Measurements from ENCODE around the gene NLRP1. TPM values are rescaled to one million over a fixed set of nuclear protein-coding genes. Genes with fewer than 3 reads are reported as not detected.

Gene NLRP1
- total RNA-seq, 1 donor from 2014 or later, result 2.2 TPM

GRCh38 chr17:5557485-5557884 is 26.8 kb downstream of the NLRP1 start:
- peak; percentile 11 to 36 for DNase-seq (ENCODE audit: low read depth in 2 of 2)

- DNase-seq (ENCODE audit: low read depth in 2 of 2), result peak in 1 of 2 donors; percentile 37
These were observed 29.1 kb downstream of the NLRP1 start for GRCh38 chr17:5555254-5555653.

GRCh38 chr17:5553479-5553878 is 30.8 kb downstream of the NLRP1 start:
- no peak for DNase-seq (ENCODE audit: low read depth in 2 of 2)

- no peak for DNase-seq (ENCODE audit: low read depth in 2 of 2)
These were observed 31.5 kb downstream of the NLRP1 start for GRCh38 chr17:5552841-5553240.

- DNase-seq (ENCODE audit: low read depth in 2 of 2), result no peak
These were observed 39.0 kb downstream of the NLRP1 start for GRCh38 chr17:5545051-5545987.

GRCh38 chr17:5544115-5544514 is 40.2 kb downstream of the NLRP1 start:
- DNase-seq (ENCODE audit: low read depth in 2 of 2), result no peak

GRCh38 chr17:5541610-5542202 is 42.6 kb downstream of the NLRP1 start:
- DNase-seq (ENCODE audit: low read depth in 2 of 2), result no peak

- no peak for DNase-seq (ENCODE audit: low read depth in 2 of 2)
These were observed 44.0 kb downstream of the NLRP1 start for GRCh38 chr17:5540321-5540720.

- DNase-seq (ENCODE audit: low read depth in 2 of 2), result no peak
These were observed 45.0 kb downstream of the NLRP1 start for GRCh38 chr17:5539286-5539685.

GRCh38 chr17:5536866-5537650 is 47.3 kb downstream of the NLRP1 start:
- DNase-seq (ENCODE audit: low read depth in 2 of 2), result no peak

- DNase-seq (ENCODE audit: low read depth in 2 of 2), result no peak
These were observed 48.9 kb downstream of the NLRP1 start for GRCh38 chr17:5535436-5535835.

- peak in 1 of 2 donors; percentile 79 for DNase-seq (ENCODE audit: low read depth in 2 of 2)
These were observed 50.6 kb downstream of the NLRP1 start for GRCh38 chr17:5533486-5534315.

- no peak for DNase-seq (ENCODE audit: low read depth in 2 of 2)
These were observed 51.7 kb downstream of the NLRP1 start for GRCh38 chr17:5532581-5532980.

- DNase-seq (ENCODE audit: low read depth in 2 of 2), result no peak
These were observed 53.3 kb downstream of the NLRP1 start for GRCh38 chr17:5531085-5531418.

- DNase-seq (ENCODE audit: low read depth in 2 of 2), result no peak
These were observed 53.8 kb downstream of the NLRP1 start for GRCh38 chr17:5530265-5531084.

GRCh38 chr17:5527601-5528250 is 56.6 kb downstream of the NLRP1 start:
- DNase-seq (ENCODE audit: low read depth in 2 of 2), result peak in 1 of 2 donors; percentile 27

- peak; percentile 97 to 98 for DNase-seq (ENCODE audit: low read depth in 2 of 2)
These were observed 57.3 kb downstream of the NLRP1 start for GRCh38 chr17:5526821-5527598.

- no peak for DNase-seq (ENCODE audit: low read depth in 2 of 2)
These were observed 61.1 kb downstream of the NLRP1 start for GRCh38 chr17:5523249-5523648.

GRCh38 chr17:5522476-5522875 is 61.8 kb downstream of the NLRP1 start:
- no peak for DNase-seq (ENCODE audit: low read depth in 2 of 2)
